HFFc6 (cell line): ENCODE measurements around the gene SPDYE9. TPM values are rescaled to one million over a fixed set of nuclear protein-coding genes. Genes with fewer than 3 reads are reported as not detected.
"Not testable (repeated sequence)": the region's sequence is repeated elsewhere in the genome, so short reads cannot be mapped to it uniquely, and the experiment has no call there.

Source experiments
- DNase-seq: peaks from one replicate; pipeline ENCODE4 v3.0.0-alpha.2; 2018
- H3K27ac Mint-ChIP-seq: 2 replicates; pipeline ENCODE4 v1.8.0; 2020; ENCODE audit warnings: mild to moderate bottlenecking, mixed read lengths
- H3K27me3 Mint-ChIP-seq: 2 replicates; pipeline ENCODE4 v1.8.0; 2021; ENCODE audit warnings: mild to moderate bottlenecking, moderate library complexity, mixed read lengths; ENCODE audit not compliant: insufficient read depth
- H3K36me3 Mint-ChIP-seq: 2 replicates; pipeline ENCODE4 v1.8.0; 2021; ENCODE audit warnings: low read depth, mixed read lengths
- H3K4me1 Mint-ChIP-seq: 2 replicates; pipeline ENCODE4 v1.8.0; 2020; ENCODE audit warnings: low read depth, mixed read lengths
- H3K4me3 Mint-ChIP-seq: 2 replicates; pipeline ENCODE4 v1.8.0; 2020; ENCODE audit warnings: mild to moderate bottlenecking, moderate library complexity, mixed read lengths
- H3K9me3 Mint-ChIP-seq: 2 replicates; pipeline ENCODE4 v1.8.0; 2020; ENCODE audit warnings: mild to moderate bottlenecking, mixed read lengths
- long read RNA-seq: library from polyadenylated mRNA; unstranded; transcript quantifications from one replicate; pipeline ENCODE4 v2.0.0, GENCODE V29; 2019
- total RNA-seq, 6 experiments: library from RNA; stranded (reverse); fragmentation: NEBNext Ultra II Directional; extraction: Animal tissue kit (Norgen Biotek cat#: 25700); gene quantifications; 2 replicates in 1 of 6; 3 replicates in 5 of 6; pipeline ENCODE4 v1.2.3, GENCODE V29; 2021

SPDYE9 gene
- not detected for total RNA-seq
- long read RNA-seq, partial matches to known transcripts: 0 of 1 reads
- long read RNA-seq, other reads (novel, unspliced or antisense): 1 of 1 reads

GRCh38 chr7:73085938-73086337 lies at the start of gene SPDYE9:
SPDYE9 (minus strand) TSS chr7:73086038; CDS start chr7:73084238, 1,800 bp downstream.
- not testable (repeated sequence) for H3K27me3 Mint-ChIP-seq, H3K4me1 Mint-ChIP-seq, DNase-seq, H3K9me3 Mint-ChIP-seq, H3K4me3 Mint-ChIP-seq, H3K36me3 Mint-ChIP-seq, H3K27ac Mint-ChIP-seq

- H3K27me3 Mint-ChIP-seq, H3K4me1 Mint-ChIP-seq: not testable (repeated sequence)
These were observed 49.0 kb upstream of the SPDYE9 start for GRCh38 chr7:73134866-73135265.

GRCh38 chr7:73132651-73133217 lies 46.9 kb upstream of the SPDYE9 start:
- not testable (repeated sequence) for H3K27ac Mint-ChIP-seq, H3K36me3 Mint-ChIP-seq, DNase-seq, H3K27me3 Mint-ChIP-seq, H3K9me3 Mint-ChIP-seq, H3K4me1 Mint-ChIP-seq, H3K4me3 Mint-ChIP-seq

More at GRCh38 chr7:73134866-73135265, 49.0 kb upstream of the SPDYE9 start:
- H3K27ac Mint-ChIP-seq, DNase-seq, H3K4me3 Mint-ChIP-seq, H3K36me3 Mint-ChIP-seq, H3K9me3 Mint-ChIP-seq: not testable (repeated sequence)

GRCh38 chr7:73130612-73131011 lies 44.8 kb upstream of the SPDYE9 start:
- not testable (repeated sequence) for H3K4me3 Mint-ChIP-seq, H3K9me3 Mint-ChIP-seq, DNase-seq, H3K27ac Mint-ChIP-seq, H3K36me3 Mint-ChIP-seq, H3K27me3 Mint-ChIP-seq, H3K4me1 Mint-ChIP-seq

GRCh38 chr7:73124126-73124525 lies 38.3 kb upstream of the SPDYE9 start:
- DNase-seq, H3K9me3 Mint-ChIP-seq, H3K27me3 Mint-ChIP-seq, H3K4me3 Mint-ChIP-seq, H3K4me1 Mint-ChIP-seq, H3K27ac Mint-ChIP-seq, H3K36me3 Mint-ChIP-seq: not testable (repeated sequence)

- H3K27ac Mint-ChIP-seq, H3K9me3 Mint-ChIP-seq, H3K36me3 Mint-ChIP-seq, H3K4me3 Mint-ChIP-seq, H3K4me1 Mint-ChIP-seq, H3K27me3 Mint-ChIP-seq, DNase-seq: not testable (repeated sequence)
These were observed 37.1 kb upstream of the SPDYE9 start for GRCh38 chr7:73122778-73123447.

GRCh38 chr7:73118155-73118554 lies 32.3 kb upstream of the SPDYE9 start:
- not testable (repeated sequence) for H3K4me3 Mint-ChIP-seq, H3K9me3 Mint-ChIP-seq, DNase-seq, H3K36me3 Mint-ChIP-seq, H3K4me1 Mint-ChIP-seq, H3K27me3 Mint-ChIP-seq, H3K27ac Mint-ChIP-seq

- H3K4me1 Mint-ChIP-seq, DNase-seq, H3K27ac Mint-ChIP-seq, H3K27me3 Mint-ChIP-seq, H3K9me3 Mint-ChIP-seq, H3K4me3 Mint-ChIP-seq, H3K36me3 Mint-ChIP-seq: not testable (repeated sequence)
These were observed 28.0 kb downstream of the SPDYE9 start, which contains the start of gene SPDYE11 for GRCh38 chr7:73057811-73058210. SPDYE11 (minus strand) TSS chr7:73057911; CDS start chr7:73056111, 1,800 bp downstream.

GRCh38 chr7:73029666-73030065 lies 56.2 kb downstream of the SPDYE9 start, which contains the start of gene SPDYE8:
SPDYE8 (minus strand) TSS chr7:73029766; CDS start chr7:73027966, 1,800 bp downstream.
- DNase-seq, H3K36me3 Mint-ChIP-seq, H3K27ac Mint-ChIP-seq, H3K27me3 Mint-ChIP-seq, H3K9me3 Mint-ChIP-seq, H3K4me3 Mint-ChIP-seq, H3K4me1 Mint-ChIP-seq: not testable (repeated sequence)

Other genes starting within 250 kb of the SPDYE9 start
- 10 to 100 TPM; 40.4 to 43.9 (median 42.2) TPM for gene POM121, start 160.9 kb downstream of the SPDYE9 start, total RNA-seq
- gene TRIM74, start 116.6 kb downstream of the SPDYE9 start, total RNA-seq: under 1 TPM in 1 of 6 experiments, not detected in 5; 0.21 TPM
- not detected for gene SPDYE8, start 56.3 kb downstream of the SPDYE9 start, total RNA-seq
- gene SPDYE11, start 28.1 kb downstream of the SPDYE9 start, total RNA-seq: not detected
- gene NSUN5, start 222.8 kb upstream of the SPDYE9 start, total RNA-seq: 10 to 100 TPM; 14.1 to 24.0 (median 19.8) TPM
- not detected for gene TRIM50, start 242.0 kb upstream of the SPDYE9 start, total RNA-seq
- gene FKBP6, start 242.1 kb upstream of the SPDYE9 start, total RNA-seq: not detected